Fibroblast of lung (primary cell): ENCODE results near the gene APC. TPM values are rescaled to one million over a fixed set of nuclear protein-coding genes. Genes with fewer than 3 reads are reported as not detected.
A peak's percentile ranks its signal among the peaks of the same experiment; 100 is the strongest.

ENCODE experiments used
- DNase-seq, 2 donors: peaks; one replicate each; pipeline versions ENCODE4 v3.0.0 to v3.0.0-alpha.2; 2010; ENCODE audit warnings: low read depth in 2 of 2
- H2AFZ ChIP-seq: 2 replicates; pipeline ENCODE4 v1.5.1; 2012; ENCODE audit warnings: low read length, control low read depth, inconsistent platforms
- H3K27ac ChIP-seq: 2 replicates; pipeline ENCODE4 v1.5.1; 2011; ENCODE audit warnings: low read length, control low read depth; ENCODE audit not compliant: insufficient read depth
- H3K27me3 ChIP-seq: 2 replicates; pipeline ENCODE4 v1.5.1; 2011; ENCODE audit warnings: mild to moderate bottlenecking, low read length; ENCODE audit not compliant: control insufficient read depth, insufficient read depth
- H3K36me3 ChIP-seq: 2 replicates; pipeline ENCODE4 v1.5.1; 2011; ENCODE audit warnings: low read length; ENCODE audit not compliant: control insufficient read depth, insufficient read depth
- H3K4me1 ChIP-seq: 2 replicates; pipeline ENCODE4 v1.5.1; 2011; ENCODE audit warnings: low read length; ENCODE audit not compliant: control insufficient read depth, insufficient read depth; ENCODE audit errors: extremely low read depth
- H3K4me2 ChIP-seq: 2 replicates; pipeline ENCODE4 v1.5.1; 2011; ENCODE audit warnings: low read length, control low read depth; ENCODE audit not compliant: insufficient read depth; ENCODE audit errors: extremely low read depth
- H3K4me3 ChIP-seq, 4 experiments: fragments of 200-600 bp in 1 of 4; sonication (generic) in 1 of 4; replicated peaks in 1 of 4; 2 replicates each; pipeline ENCODE4 v1.5.1; 2011 to 2016; ENCODE audit warnings: low read length in 4 of 4, low read depth in 3 of 4, mild to moderate bottlenecking in 3 of 4, control low read depth in 2 of 4, inconsistent platforms in 1 of 4, mixed read lengths in 1 of 4; ENCODE audit not compliant: insufficient read depth in 1 of 4; ENCODE audit errors: control extremely low read depth in 1 of 4
- H3K79me2 ChIP-seq: 2 replicates; pipeline ENCODE4 v1.5.1; 2012; ENCODE audit warnings: mild to moderate bottlenecking, low read length, inconsistent platforms; ENCODE audit not compliant: control insufficient read depth, insufficient read depth
- H3K9ac ChIP-seq: 2 replicates; pipeline ENCODE4 v1.5.1; 2011; ENCODE audit warnings: mild to moderate bottlenecking, low read length, control low read depth; ENCODE audit not compliant: insufficient read depth
- H3K9me3 ChIP-seq: 2 replicates; pipeline ENCODE4 v1.5.1; 2012; ENCODE audit warnings: low read depth, low read length; ENCODE audit not compliant: control insufficient read depth, insufficient read depth
- H4K20me1 ChIP-seq: 2 replicates; pipeline ENCODE4 v1.5.1; 2011; ENCODE audit warnings: low read length; ENCODE audit not compliant: control insufficient read depth, insufficient read depth; ENCODE audit errors: extremely low read depth
- EZH2 ChIP-seq: IDR thresholded peaks from 2 replicates; pipeline ENCODE4 v1.5.1; 2012; ENCODE audit warnings: low read length, control low read depth, mild to moderate bottlenecking; ENCODE audit errors: missing control alignments
- polyA plus RNA-seq, 2 donors: library from polyadenylated mRNA; depleted of rRNA in 1 of 2; stranded (reverse) in 1 of 2; unstranded in 1 of 2; fragments of >200 nt; gene quantifications; 2 replicates each; pipeline ENCODE4 v1.2.1, GENCODE V29; 2011 to 2012; ENCODE audit warnings: missing spikeins in 1 of 2
- total RNA-seq: library from RNA; depleted of rRNA; stranded (reverse); fragments of >200 nt; gene quantifications from 2 replicates; pipeline ENCODE4 v1.2.1, GENCODE V29; 2014
- TF ChIP-seq, protein P1 (sequence below), 2 donors: IDR thresholded peaks in 1 of 2; conservative IDR thresholded peaks in 1 of 2; 1 replicate in 1 of 2; 2 replicates in 1 of 2; pipeline ENCODE4 v1.5.1; 2011 to 2012; ENCODE audit warnings: low read length in 2 of 2, control low read depth in 1 of 2, inconsistent platforms in 1 of 2, low read depth in 1 of 2, mild to moderate bottlenecking in 1 of 2

The APC gene
- total and polyA plus RNA-seq, 2 donors (not counting 1 experiment from before 2014, with no cell fraction given) = 23.6 to 69.9 TPM

GRCh38 chr5:112848116-112848811 lies 110.6 kb downstream of the APC start:
- Histone ChIP-seq H4K20me1 (no peaks in the 10 kb centered on the region), H2AFZ (no peak overlapping the region), H3K36me3 (no peaks in the 10 kb centered on the region), H3K9me3 (no peaks in the 10 kb centered on the region), H3K4me2 (peak overlapping the region; percentile 52), H3K27ac (no peak overlapping the region), H3K4me1 (no peaks in the 10 kb centered on the region), H3K9ac (no peak overlapping the region), H3K4me3 (peak overlapping the region in 1 of 4 experiments; percentile 31), H3K27me3 (no peaks in the 10 kb centered on the region), H3K79me2 (no peaks in the 10 kb centered on the region)
- TF ChIP-seq, protein P1, sequence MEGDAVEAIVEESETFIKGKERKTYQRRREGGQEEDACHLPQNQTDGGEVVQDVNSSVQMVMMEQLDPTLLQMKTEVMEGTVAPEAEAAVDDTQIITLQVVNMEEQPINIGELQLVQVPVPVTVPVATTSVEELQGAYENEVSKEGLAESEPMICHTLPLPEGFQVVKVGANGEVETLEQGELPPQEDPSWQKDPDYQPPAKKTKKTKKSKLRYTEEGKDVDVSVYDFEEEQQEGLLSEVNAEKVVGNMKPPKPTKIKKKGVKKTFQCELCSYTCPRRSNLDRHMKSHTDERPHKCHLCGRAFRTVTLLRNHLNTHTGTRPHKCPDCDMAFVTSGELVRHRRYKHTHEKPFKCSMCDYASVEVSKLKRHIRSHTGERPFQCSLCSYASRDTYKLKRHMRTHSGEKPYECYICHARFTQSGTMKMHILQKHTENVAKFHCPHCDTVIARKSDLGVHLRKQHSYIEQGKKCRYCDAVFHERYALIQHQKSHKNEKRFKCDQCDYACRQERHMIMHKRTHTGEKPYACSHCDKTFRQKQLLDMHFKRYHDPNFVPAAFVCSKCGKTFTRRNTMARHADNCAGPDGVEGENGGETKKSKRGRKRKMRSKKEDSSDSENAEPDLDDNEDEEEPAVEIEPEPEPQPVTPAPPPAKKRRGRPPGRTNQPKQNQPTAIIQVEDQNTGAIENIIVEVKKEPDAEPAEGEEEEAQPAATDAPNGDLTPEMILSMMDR (conservative IDR thresholded peaks at IDR 0.05 in 1 of 2, IDR thresholded peaks at IDR 0.05 in 1 of 2; ENCODE audit: low read depth in 1 of 2, low read length in 2 of 2) = peak; percentile 66 to 79
- no peak for TF ChIP-seq EZH2
- peak; percentile 72 to 85 for DNase-seq

GRCh38 chr5:112849912-112850311 lies 112.2 kb downstream of the APC start:
- no peak overlapping the region for H3K4me3 ChIP-seq

GRCh38 chr5:112854651-112855050 lies 117.0 kb downstream of the APC start:
- no peak overlapping the region for H3K4me2 ChIP-seq

More at GRCh38 chr5:112849912-112850311, 112.2 kb downstream of the APC start:
- no peak overlapping the region for H3K27ac ChIP-seq
- no peaks in the 10 kb centered on the region for H3K4me1 ChIP-seq
- TF ChIP-seq, protein P1 (conservative IDR thresholded peaks at IDR 0.05 in 1 of 2, IDR thresholded peaks at IDR 0.05 in 1 of 2; ENCODE audit: low read depth in 1 of 2, low read length in 2 of 2) = no peak
- no peak for TF ChIP-seq EZH2
- no peak overlapping the region for H3K9ac ChIP-seq
- no peaks in the 10 kb centered on the region for H4K20me1 ChIP-seq
- H3K36me3 ChIP-seq = no peaks in the 10 kb centered on the region
- no peak overlapping the region for H3K4me2 ChIP-seq
- no peaks in the 10 kb centered on the region for H3K27me3 ChIP-seq
- DNase-seq = no peak
- H2AFZ ChIP-seq = no peak overlapping the region
- H3K9me3 ChIP-seq = no peaks in the 10 kb centered on the region
- H3K79me2 ChIP-seq = no peaks in the 10 kb centered on the region

More at GRCh38 chr5:112854651-112855050, 117.0 kb downstream of the APC start:
- Histone ChIP-seq H4K20me1 (no peaks in the 10 kb centered on the region), H3K36me3 (no peaks in the 10 kb centered on the region), H3K79me2 (no peaks in the 10 kb centered on the region), H3K4me1 (no peaks in the 10 kb centered on the region), H3K9me3 (no peaks in the 10 kb centered on the region), H2AFZ (no peak overlapping the region), H3K4me3 (no peak overlapping the region), H3K27me3 (no peaks in the 10 kb centered on the region), H3K27ac (no peak overlapping the region), H3K9ac (no peak overlapping the region)
- no peak for DNase-seq
- no peak for TF ChIP-seq EZH2
- TF ChIP-seq, protein P1 (conservative IDR thresholded peaks at IDR 0.05 in 1 of 2, IDR thresholded peaks at IDR 0.05 in 1 of 2; ENCODE audit: low read depth in 1 of 2, low read length in 2 of 2) = no peak
